HFFc6 (cell line): ENCODE data around the gene KANSL1. TPM values are rescaled to one million over a fixed set of nuclear protein-coding genes. Genes with fewer than 3 reads are reported as not detected.

ENCODE experiments used
- DNase-seq: peaks from one replicate; pipeline ENCODE4 v3.0.0-alpha.2; 2018
- H3K27ac Mint-ChIP-seq: 2 replicates; pipeline ENCODE4 v1.8.0; 2020; ENCODE audit warnings: mild to moderate bottlenecking, mixed read lengths
- H3K27me3 Mint-ChIP-seq: 2 replicates; pipeline ENCODE4 v1.8.0; 2021; ENCODE audit warnings: mild to moderate bottlenecking, moderate library complexity, mixed read lengths; ENCODE audit not compliant: insufficient read depth
- H3K36me3 Mint-ChIP-seq: 2 replicates; pipeline ENCODE4 v1.8.0; 2021; ENCODE audit warnings: low read depth, mixed read lengths
- H3K4me1 Mint-ChIP-seq: 2 replicates; pipeline ENCODE4 v1.8.0; 2020; ENCODE audit warnings: low read depth, mixed read lengths
- H3K4me3 Mint-ChIP-seq: 2 replicates; pipeline ENCODE4 v1.8.0; 2020; ENCODE audit warnings: mild to moderate bottlenecking, moderate library complexity, mixed read lengths
- H3K9me3 Mint-ChIP-seq: 2 replicates; pipeline ENCODE4 v1.8.0; 2020; ENCODE audit warnings: mild to moderate bottlenecking, mixed read lengths
- total RNA-seq, 6 experiments: library from RNA; stranded (reverse); fragmentation: NEBNext Ultra II Directional; extraction: Animal tissue kit (Norgen Biotek cat#: 25700); gene quantifications; 2 replicates in 1 of 6; 3 replicates in 5 of 6; pipeline ENCODE4 v1.2.3, GENCODE V29; 2021
- TF ChIP-seq, protein P1 (sequence below): fragments of 200-600 bp; sonication (generic); IDR thresholded peaks from 2 replicates; pipeline ENCODE4 v1.5.0; 2021; ENCODE audit warnings: antibody characterized with exemption, mild to moderate bottlenecking

Gene KANSL1
- total RNA-seq, 6 experiments from 2014 or later: 23.8 to 33.0 (median 27.7) TPM

DNA sequence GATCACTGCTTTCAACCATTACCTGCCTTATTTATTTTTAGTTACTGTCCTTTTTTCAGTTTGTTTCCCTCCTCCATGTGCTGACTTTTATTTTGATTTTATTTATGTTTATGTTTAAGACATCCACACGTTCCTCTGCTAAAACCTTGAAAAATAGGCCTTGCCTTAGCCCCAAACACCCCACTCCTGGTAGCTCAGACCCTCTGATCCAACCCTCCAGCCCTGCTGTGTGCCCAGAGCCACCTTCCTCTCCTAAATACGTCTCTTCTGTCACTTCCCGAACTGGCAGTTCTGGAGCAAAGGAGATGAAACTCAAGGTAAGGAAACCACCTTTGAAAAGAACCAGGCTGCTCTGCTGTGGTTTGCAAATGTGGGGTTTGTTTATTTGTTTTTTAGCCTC lies 203.5 kb downstream of the KANSL1 start:
- TF ChIP-seq, protein P1, sequence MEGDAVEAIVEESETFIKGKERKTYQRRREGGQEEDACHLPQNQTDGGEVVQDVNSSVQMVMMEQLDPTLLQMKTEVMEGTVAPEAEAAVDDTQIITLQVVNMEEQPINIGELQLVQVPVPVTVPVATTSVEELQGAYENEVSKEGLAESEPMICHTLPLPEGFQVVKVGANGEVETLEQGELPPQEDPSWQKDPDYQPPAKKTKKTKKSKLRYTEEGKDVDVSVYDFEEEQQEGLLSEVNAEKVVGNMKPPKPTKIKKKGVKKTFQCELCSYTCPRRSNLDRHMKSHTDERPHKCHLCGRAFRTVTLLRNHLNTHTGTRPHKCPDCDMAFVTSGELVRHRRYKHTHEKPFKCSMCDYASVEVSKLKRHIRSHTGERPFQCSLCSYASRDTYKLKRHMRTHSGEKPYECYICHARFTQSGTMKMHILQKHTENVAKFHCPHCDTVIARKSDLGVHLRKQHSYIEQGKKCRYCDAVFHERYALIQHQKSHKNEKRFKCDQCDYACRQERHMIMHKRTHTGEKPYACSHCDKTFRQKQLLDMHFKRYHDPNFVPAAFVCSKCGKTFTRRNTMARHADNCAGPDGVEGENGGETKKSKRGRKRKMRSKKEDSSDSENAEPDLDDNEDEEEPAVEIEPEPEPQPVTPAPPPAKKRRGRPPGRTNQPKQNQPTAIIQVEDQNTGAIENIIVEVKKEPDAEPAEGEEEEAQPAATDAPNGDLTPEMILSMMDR: no peak
- Mint-ChIP-seq H3K9me3 (no peaks in the 10 kb centered on the region), H3K4me3 (no peak overlapping the region), H3K27ac (no peak overlapping the region), H3K27me3 (peaks cover 12% of the 10 kb centered on the region), H3K36me3 (no peaks in the 10 kb centered on the region), H3K4me1 (no peaks in the 10 kb centered on the region)
- DNase-seq: no peak

DNA sequence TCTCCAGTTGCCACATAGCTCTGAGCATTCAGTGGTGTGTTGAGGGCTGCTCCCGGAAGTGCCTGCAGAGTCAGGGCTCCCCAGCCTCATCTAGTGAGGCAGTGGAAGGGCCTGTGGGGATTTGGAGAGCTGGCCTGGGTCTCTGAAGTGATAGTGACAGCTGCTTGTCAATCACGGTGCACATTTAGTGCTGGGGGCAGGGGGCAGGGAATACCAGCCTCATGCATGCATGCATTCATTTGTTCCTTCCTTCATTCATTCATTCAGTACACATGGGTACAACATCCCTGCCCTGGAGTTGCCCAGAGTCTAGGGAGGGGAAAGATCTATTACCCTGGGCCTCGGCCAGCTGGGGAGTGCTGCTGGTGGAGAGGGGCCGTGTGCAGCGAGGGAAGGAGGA lies 205.5 kb downstream of the KANSL1 start:
- no peaks in the 10 kb centered on the region for H3K9me3 Mint-ChIP-seq
- H3K27me3 Mint-ChIP-seq: peaks cover 15% of the 10 kb centered on the region
- no peaks in the 10 kb centered on the region for H3K36me3 Mint-ChIP-seq
- DNase-seq: no peak
- TF ChIP-seq, protein P1: no peak
- no peak overlapping the region for H3K4me3 Mint-ChIP-seq
- no peak overlapping the region for H3K27ac Mint-ChIP-seq
- H3K4me1 Mint-ChIP-seq: no peaks in the 10 kb centered on the region

DNA sequence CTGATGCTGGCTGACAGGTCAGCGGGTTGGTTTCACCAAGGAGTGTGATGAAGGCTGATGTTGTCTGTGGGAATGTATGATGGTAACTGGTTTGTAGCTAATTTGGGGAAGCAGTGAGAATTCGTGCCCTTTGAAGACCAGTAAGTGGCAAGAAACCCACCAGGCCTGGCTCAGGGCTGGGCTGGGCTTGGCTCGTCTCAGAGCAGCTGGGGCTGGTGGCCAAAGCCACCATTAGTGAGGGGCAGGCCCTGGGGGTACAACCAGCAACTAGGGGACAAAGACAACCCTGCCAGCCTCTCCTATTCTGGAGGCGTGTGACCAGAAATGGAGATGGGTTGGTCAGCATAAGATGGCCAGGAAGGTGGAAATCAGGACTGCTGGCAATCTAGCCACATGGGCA lies 207.2 kb downstream of the KANSL1 start:
- Mint-ChIP-seq H3K27ac (no peak overlapping the region), H3K9me3 (no peaks in the 10 kb centered on the region), H3K4me3 (no peak overlapping the region), H3K27me3 (peaks cover 23% of the 10 kb centered on the region), H3K36me3 (no peaks in the 10 kb centered on the region), H3K4me1 (no peaks in the 10 kb centered on the region)
- TF ChIP-seq, protein P1: no peak
- no peak for DNase-seq

DNA sequence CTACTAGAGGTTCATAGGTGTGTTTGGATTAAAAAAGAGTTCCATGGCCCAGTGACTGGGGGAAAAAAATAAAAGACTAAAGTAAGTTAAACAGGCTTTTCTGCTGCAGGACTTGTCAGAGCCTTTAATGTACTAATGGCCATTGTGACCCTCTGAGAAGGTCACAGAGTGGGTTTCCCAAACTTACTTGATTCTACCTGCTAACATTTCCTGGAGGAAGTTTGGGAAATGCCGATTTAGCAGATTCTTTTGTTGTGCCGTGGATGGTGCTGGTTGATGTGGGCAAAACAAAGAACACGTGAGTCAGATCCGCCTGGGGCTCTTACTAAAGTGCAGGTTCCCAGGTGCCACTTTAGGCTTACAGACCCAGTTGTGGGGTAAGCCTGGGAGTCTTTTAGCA lies 207.8 kb downstream of the KANSL1 start:
- DNase-seq: no peak
- Mint-ChIP-seq H3K4me3 (no peak overlapping the region), H3K4me1 (no peaks in the 10 kb centered on the region), H3K9me3 (no peaks in the 10 kb centered on the region), H3K27ac (no peak overlapping the region), H3K27me3 (peaks cover 19% of the 10 kb centered on the region), H3K36me3 (no peaks in the 10 kb centered on the region)
- TF ChIP-seq, protein P1: no peak

DNA sequence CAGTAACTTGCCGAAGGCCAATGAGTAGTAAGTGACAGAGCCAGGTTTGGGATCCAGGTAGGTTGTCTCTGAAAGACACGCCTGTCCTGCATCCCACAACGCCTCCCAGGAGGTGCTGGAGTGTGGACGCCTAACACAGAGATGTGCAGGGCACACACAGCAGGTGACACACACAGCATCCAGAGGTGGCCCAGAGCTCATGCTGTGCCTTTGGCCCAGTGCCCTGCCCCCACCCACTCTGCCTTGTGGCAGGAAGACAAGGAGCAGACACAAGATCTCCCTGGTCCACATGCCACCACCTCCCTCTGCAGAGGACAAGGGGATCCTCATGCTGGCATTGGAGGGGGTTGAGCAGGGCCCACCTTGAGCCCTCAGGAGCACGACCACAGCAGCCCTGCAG lies 208.9 kb downstream of the KANSL1 start:
- TF ChIP-seq, protein P1: no peak
- no peak overlapping the region for H3K27ac Mint-ChIP-seq
- H3K4me1 Mint-ChIP-seq: no peaks in the 10 kb centered on the region
- no peaks in the 10 kb centered on the region for H3K9me3 Mint-ChIP-seq
- no peak overlapping the region for H3K4me3 Mint-ChIP-seq
- no peaks in the 10 kb centered on the region for H3K36me3 Mint-ChIP-seq
- H3K27me3 Mint-ChIP-seq: peaks cover 23% of the 10 kb centered on the region
- no peak for DNase-seq
